HCT116 (cell line): ENCODE data around the gene CCL27. TPM values are rescaled to one million over a fixed set of nuclear protein-coding genes. Genes with fewer than 3 reads are reported as not detected.

Experiments used
- ATAC-seq: fragments of 200-7000 bp; cut with Tn5 transposase; 2 replicates; pipeline ENCODE4 v1.9.1; 2020; ENCODE audit warnings: mild to moderate bottlenecking, moderate library complexity
- BruUV-seq: library from RNA; stranded (reverse); fragments of 400-500 nt; replicated peaks from 2 replicates; lab custom pipeline; 2021; lab: Mats Ljungman, UMichigan
- CTCF ChIA-PET: fragments of 300-600 bp; sonication (Branson Sonifier 250); formaldehyde crosslinking; loops from one replicate; lab custom pipeline; 2021; ENCODE audit warnings: antibody characterized with exemption; lab: Charles Lee
- POLR2A ChIA-PET: fragments of 300-600, 350-600 bp; sonication (Branson Sonifier 250); formaldehyde crosslinking; loops from one replicate; lab custom pipeline; 2021; ENCODE audit warnings: antibody characterized with exemption; lab: Charles Lee
- RAD21 ChIA-PET, 2 experiments: fragments of 300-600 bp; sonication (Branson Sonifier 250); formaldehyde crosslinking; loops; one replicate each; lab custom pipeline; 2023; ENCODE audit warnings: low total read pairs in 2 of 2; ENCODE audit not compliant: uncharacterized antibody in 2 of 2, unreplicated experiment in 2 of 2, low non-redundant PET in 1 of 2; lab: Charles Lee
- DNase-seq: peaks from one replicate; pipeline ENCODE4 v3.0.0-alpha.2; 2010; ENCODE audit warnings: low read depth, low spot score
- H2AFZ ChIP-seq: fragments of 200-600 bp; shearing (Covaris generic), sonication (generic); 2 replicates; pipeline ENCODE4 v1.6.1; 2017; ENCODE audit warnings: low read depth, mixed run types, mixed read lengths, antibody characterized with exemption, low read length; ENCODE audit not compliant: poor library complexity, severe bottlenecking
- H3K27ac ChIP-seq: 2 replicates; pipeline ENCODE4 v1.5.1; 2012; ENCODE audit warnings: low read depth, low read length
- H3K27me3 ChIP-seq: fragments of 200-600 bp; sonication (generic); 2 replicates; pipeline ENCODE4 v1.6.1; 2016; ENCODE audit warnings: mixed run types, low read length, mixed read lengths; ENCODE audit not compliant: insufficient read depth
- H3K36me3 ChIP-seq, 2 experiments: fragments of 200-500 bp in 1 of 2; fragments of 200-600 bp in 1 of 2; sonication (Bioruptor generic) in 1 of 2; sonication (generic) in 1 of 2; 2 replicates each; pipeline versions ENCODE4 v1.5.1 to v1.6.1; 2014 to 2016; ENCODE audit warnings: low read length in 2 of 2, inconsistent platforms in 1 of 2, mixed read lengths in 1 of 2, mixed run types in 1 of 2; ENCODE audit not compliant: insufficient read depth in 2 of 2, control insufficient read depth in 1 of 2
- H3K4me1 ChIP-seq, 2 experiments: fragments of 200-600 bp in 1 of 2; sonication (generic) in 1 of 2; 2 replicates each; pipeline versions ENCODE4 v1.5.1 to v1.6.1; 2012 to 2017; ENCODE audit warnings: low read length in 2 of 2, inconsistent platforms in 1 of 2, mild to moderate bottlenecking in 1 of 2, mixed read lengths in 1 of 2, mixed run types in 1 of 2, moderate library complexity in 1 of 2; ENCODE audit not compliant: insufficient read depth in 2 of 2, control insufficient read depth in 1 of 2
- H3K4me2 ChIP-seq: fragments of 200-600 bp; sonication (generic); 2 replicates; pipeline ENCODE4 v1.6.1; 2017; ENCODE audit warnings: mixed run types, low read length, mixed read lengths
- H3K4me3 ChIP-seq, 2 experiments: fragments of 200-600 bp in 1 of 2; sonication (generic) in 1 of 2; replicated peaks in 1 of 2; 2 replicates each; pipeline ENCODE4 v1.5.1; 2011 to 2016; ENCODE audit warnings: low read length in 2 of 2, control low read depth in 1 of 2, low read depth in 1 of 2, mild to moderate bottlenecking in 1 of 2, mixed read lengths in 1 of 2, mixed run types in 1 of 2
- H3K79me2 ChIP-seq: fragments of 200-600 bp; sonication (generic); 2 replicates; pipeline ENCODE4 v1.6.1; 2017; ENCODE audit warnings: mild to moderate bottlenecking, mixed run types, low read length, moderate library complexity, mixed read lengths; ENCODE audit not compliant: insufficient read depth
- H3K9ac ChIP-seq: fragments of 200-600 bp; sonication (generic); 2 replicates; pipeline ENCODE4 v1.6.1; 2016; ENCODE audit warnings: low read length, mixed read lengths
- H3K9me2 ChIP-seq: fragments of 200-600 bp; sonication (generic), shearing (Covaris generic); 2 replicates; pipeline ENCODE4 v1.6.1; 2017; ENCODE audit warnings: mixed run types, mild to moderate bottlenecking, moderate library complexity; ENCODE audit not compliant: insufficient read depth
- H3K9me3 ChIP-seq, 2 experiments: fragments of 200-500 bp in 1 of 2; fragments of 200-600 bp in 1 of 2; sonication (Bioruptor generic) in 1 of 2; sonication (generic) in 1 of 2; 2 replicates each; pipeline ENCODE4 v1.6.1; 2014 to 2017; ENCODE audit warnings: low read length in 2 of 2, mixed read lengths in 2 of 2, inconsistent platforms in 1 of 2, low read depth in 1 of 2, mild to moderate bottlenecking in 1 of 2, mixed run types in 1 of 2, moderate library complexity in 1 of 2; ENCODE audit not compliant: control insufficient read depth in 1 of 2, insufficient read depth in 1 of 2
- H4K20me1 ChIP-seq: fragments of 200-600 bp; sonication (generic), shearing (Covaris generic); 2 replicates; pipeline ENCODE4 v1.6.1; 2017; ENCODE audit warnings: mixed run types, mild to moderate bottlenecking, moderate library complexity; ENCODE audit not compliant: insufficient read depth
- CEBPB ChIP-seq: IDR thresholded peaks from 2 replicates; pipeline ENCODE4 v1.6.1; 2012; ENCODE audit warnings: low read depth
- EGR1 ChIP-seq: IDR thresholded peaks from 2 replicates; pipeline ENCODE4 v1.6.1; 2012; ENCODE audit warnings: low read depth
- EZH2 ChIP-seq: fragments of 200-600 bp; sonication (generic); IDR thresholded peaks from 2 replicates; pipeline ENCODE4 v1.6.1; 2017; ENCODE audit warnings: antibody characterized with exemption, mixed run types
- EZH2phosphoT487 ChIP-seq: fragments of 200-600 bp; IDR thresholded peaks from 2 replicates; pipeline ENCODE4 v1.6.1; 2018; ENCODE audit warnings: antibody characterized with exemption, borderline replicate concordance
- JUND ChIP-seq: IDR thresholded peaks from 2 replicates; pipeline ENCODE4 v1.6.1; 2012
- RAD21 ChIP-seq: IDR thresholded peaks from 2 replicates; pipeline ENCODE4 v1.6.1; 2012; ENCODE audit warnings: low read depth, mild to moderate bottlenecking
- SIN3A ChIP-seq: IDR thresholded peaks from 2 replicates; pipeline ENCODE4 v1.6.1; 2012; ENCODE audit warnings: low read depth
- ZBTB33 ChIP-seq: IDR thresholded peaks from 2 replicates; pipeline ENCODE4 v1.6.1; 2011; ENCODE audit warnings: mild to moderate bottlenecking, low read length, moderate library complexity; ENCODE audit not compliant: insufficient replicate concordance; ENCODE audit errors: extremely low read depth
- intact Hi-C: fragments of 100-400 bp; cut with micrococcal nuclease; formaldehyde crosslinking; loops from 2 replicates; pipeline ENCODE4 v1.10.0; 2022
- total RNA-seq: library from RNA; stranded (reverse); gene quantifications from one replicate; pipeline ENCODE4 v1.2.1, GENCODE V29; 2021; ENCODE audit not compliant: unreplicated experiment
- TF ChIP-seq, protein P1 (sequence below): IDR thresholded peaks from 2 replicates; pipeline ENCODE4 v1.6.1; 2012
- TF ChIP-seq, protein P2 (sequence below): IDR thresholded peaks from 2 replicates; pipeline ENCODE4 v1.6.1; 2012; ENCODE audit warnings: low read depth

CCL27 gene
- total RNA-seq, 1 experiment from 2014 or later, result 1.0 TPM

DNA sequence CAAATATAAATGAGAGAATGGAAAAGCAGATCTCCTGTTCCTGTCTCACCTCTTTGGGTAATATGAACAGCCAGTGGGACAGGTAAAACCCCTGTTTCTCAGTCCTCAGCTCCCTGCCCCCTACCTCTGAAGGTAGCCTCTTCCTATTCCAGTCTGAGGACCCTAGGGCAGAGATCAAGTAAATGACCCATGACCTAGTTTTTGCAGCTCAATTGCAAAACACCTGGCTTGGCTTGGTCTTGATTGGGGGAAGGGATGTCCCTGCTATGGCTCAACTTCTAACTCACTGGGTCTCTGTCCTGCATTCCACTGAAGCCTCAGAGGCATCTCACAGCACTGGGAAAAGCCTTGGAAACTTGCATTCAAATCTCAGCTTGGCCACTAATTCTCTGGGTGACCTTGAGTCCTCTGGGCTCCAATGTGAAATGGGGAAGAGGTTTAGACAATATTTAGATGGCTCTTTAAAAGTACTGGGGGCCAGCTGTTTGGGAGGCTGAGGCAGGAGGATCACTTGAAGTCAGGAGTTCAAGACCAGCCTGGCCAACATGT lies 17.6 kb downstream of the CCL27 start:
- peaks cover 6% of the 10 kb centered on the region; the same call in 1 of the 2 replicates for H3K79me2 ChIP-seq
- BruUV-seq, result no TSS peak
- no peak overlapping the region for H3K27ac ChIP-seq
- no peak overlapping the region for H3K4me2 ChIP-seq
- no peaks in the 10 kb centered on the region for H3K9me3 ChIP-seq
- no peaks in the 10 kb centered on the region for H3K9me2 ChIP-seq
- peaks cover 0 to 6% of the 10 kb centered on the region in 2 experiments; a peak in 1 of 4 replicates for H3K36me3 ChIP-seq
- POLR2A ChIA-PET, result interaction anchor here (0.9 to 2.9 kb wide), 2 partner anchors 7 to 11 kb away, joined by 3 to 26 read pairs; partner anchors contain the start of gene SIGMAR1
- TF ChIP-seq EZH2 (no peak), JUND (no peak), SIN3A (no peak)
- no peak for DNase-seq
- no peak for ATAC-seq
- no peak overlapping the region for H2AFZ ChIP-seq
- H4K20me1 ChIP-seq, result no peaks in the 10 kb centered on the region
- H3K9ac ChIP-seq, result no peak overlapping the region
- RAD21 ChIA-PET, result no interaction called here
- intact Hi-C loops, result no loop called here
- CTCF ChIA-PET, result interaction anchor here (1.2 kb wide), 1 partner anchor 11 kb away, joined by 3 read pairs; no protein-coding TSS in a partner anchor
- H3K4me1 ChIP-seq, result peaks cover 17 to 32% of the 10 kb centered on the region in 2 experiments; a peak in 3 of 4 replicates
- no peaks in the 10 kb centered on the region for H3K27me3 ChIP-seq
- no peak overlapping the region for H3K4me3 ChIP-seq

DNA sequence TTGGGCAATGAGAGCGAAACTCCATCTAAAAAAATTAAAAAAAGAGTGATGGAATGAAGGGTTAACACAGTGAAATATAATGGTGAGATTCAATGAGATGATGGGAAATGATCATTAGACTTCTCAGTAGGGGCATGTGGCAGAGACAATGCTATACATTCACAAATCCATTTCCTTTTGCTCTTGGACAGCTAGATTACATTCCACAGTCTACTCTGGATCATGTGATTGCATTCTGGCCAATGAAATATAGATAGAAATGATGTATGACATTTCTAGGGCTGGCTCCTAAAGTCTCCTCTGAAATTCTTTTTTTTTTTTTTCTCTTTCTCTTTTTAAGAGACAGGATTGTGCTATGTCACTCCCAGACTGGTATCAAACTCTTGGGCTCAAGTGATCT lies 19.8 kb downstream of the CCL27 start:
- Histone ChIP-seq H3K9me2 (no peaks in the 10 kb centered on the region), H3K79me2 (peaks cover 6% of the 10 kb centered on the region; the same call in 1 of the 2 replicates), H3K27me3 (no peaks in the 10 kb centered on the region), H4K20me1 (no peaks in the 10 kb centered on the region), H2AFZ (no peak overlapping the region), H3K4me3 (no peak overlapping the region), H3K9ac (no peak overlapping the region), H3K4me1 (peaks cover 19 to 37% of the 10 kb centered on the region in 2 experiments; a peak in 3 of 4 replicates), H3K4me2 (no peak overlapping the region), H3K36me3 (no peaks in the 10 kb centered on the region), H3K9me3 (no peaks in the 10 kb centered on the region), H3K27ac (no peak overlapping the region)
- DNase-seq (no peak), ATAC-seq (no peak)
- BruUV-seq, result no TSS peak
- POLR2A ChIA-PET, result no interaction called here
- intact Hi-C loops, result no loop called here
- TF ChIP-seq, protein P1, sequence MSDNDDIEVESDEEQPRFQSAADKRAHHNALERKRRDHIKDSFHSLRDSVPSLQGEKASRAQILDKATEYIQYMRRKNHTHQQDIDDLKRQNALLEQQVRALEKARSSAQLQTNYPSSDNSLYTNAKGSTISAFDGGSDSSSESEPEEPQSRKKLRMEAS, result no peak
- TF ChIP-seq EZH2phosphoT487, result no peak
- TF ChIP-seq, protein P2, sequence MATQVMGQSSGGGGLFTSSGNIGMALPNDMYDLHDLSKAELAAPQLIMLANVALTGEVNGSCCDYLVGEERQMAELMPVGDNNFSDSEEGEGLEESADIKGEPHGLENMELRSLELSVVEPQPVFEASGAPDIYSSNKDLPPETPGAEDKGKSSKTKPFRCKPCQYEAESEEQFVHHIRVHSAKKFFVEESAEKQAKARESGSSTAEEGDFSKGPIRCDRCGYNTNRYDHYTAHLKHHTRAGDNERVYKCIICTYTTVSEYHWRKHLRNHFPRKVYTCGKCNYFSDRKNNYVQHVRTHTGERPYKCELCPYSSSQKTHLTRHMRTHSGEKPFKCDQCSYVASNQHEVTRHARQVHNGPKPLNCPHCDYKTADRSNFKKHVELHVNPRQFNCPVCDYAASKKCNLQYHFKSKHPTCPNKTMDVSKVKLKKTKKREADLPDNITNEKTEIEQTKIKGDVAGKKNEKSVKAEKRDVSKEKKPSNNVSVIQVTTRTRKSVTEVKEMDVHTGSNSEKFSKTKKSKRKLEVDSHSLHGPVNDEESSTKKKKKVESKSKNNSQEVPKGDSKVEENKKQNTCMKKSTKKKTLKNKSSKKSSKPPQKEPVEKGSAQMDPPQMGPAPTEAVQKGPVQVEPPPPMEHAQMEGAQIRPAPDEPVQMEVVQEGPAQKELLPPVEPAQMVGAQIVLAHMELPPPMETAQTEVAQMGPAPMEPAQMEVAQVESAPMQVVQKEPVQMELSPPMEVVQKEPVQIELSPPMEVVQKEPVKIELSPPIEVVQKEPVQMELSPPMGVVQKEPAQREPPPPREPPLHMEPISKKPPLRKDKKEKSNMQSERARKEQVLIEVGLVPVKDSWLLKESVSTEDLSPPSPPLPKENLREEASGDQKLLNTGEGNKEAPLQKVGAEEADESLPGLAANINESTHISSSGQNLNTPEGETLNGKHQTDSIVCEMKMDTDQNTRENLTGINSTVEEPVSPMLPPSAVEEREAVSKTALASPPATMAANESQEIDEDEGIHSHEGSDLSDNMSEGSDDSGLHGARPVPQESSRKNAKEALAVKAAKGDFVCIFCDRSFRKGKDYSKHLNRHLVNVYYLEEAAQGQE, result no peak
- TF ChIP-seq RAD21, result no peak
- no peak for TF ChIP-seq EGR1
- no peak for TF ChIP-seq CEBPB
- TF ChIP-seq EZH2, result no peak
- TF ChIP-seq ZBTB33, result no peak
- RAD21 ChIA-PET, result no interaction called here
- CTCF ChIA-PET, result no interaction called here
